Endothelial cell of umbilical vein (primary cell): Measurements from ENCODE around the gene PDE7B. TPM values are rescaled to one million over a fixed set of nuclear protein-coding genes. Genes with fewer than 3 reads are reported as not detected.

Experiments
- BruUV-seq: library from RNA; stranded (reverse); fragments of 400-500 nt; replicated peaks from 2 replicates; lab custom pipeline; 2021; lab: Mats Ljungman, UMichigan
- CTCF ChIA-PET: fragments of 300-600, 350-600 bp; sonication (Branson Sonifier 250); formaldehyde crosslinking; loops from one replicate; lab custom pipeline; 2021; ENCODE audit warnings: antibody characterized with exemption, inconsistent platforms; lab: Charles Lee
- POLR2A ChIA-PET: fragments of 300-600, 350-600 bp; sonication (Branson Sonifier 250); formaldehyde crosslinking; loops from one replicate; lab custom pipeline; 2021; ENCODE audit warnings: antibody characterized with exemption, inconsistent platforms; lab: Charles Lee
- DNase-seq: peaks from one replicate; pipeline ENCODE4 v3.0.0-alpha.2; 2011; ENCODE audit warnings: low read depth, low spot score
- FAIRE-seq: peaks from 2 replicates; lab custom pipeline; 2011; peaks lifted over from hg19 to GRCh38; lab: Jason Lieb, UNC
- H2AFZ ChIP-seq: 2 replicates; pipeline ENCODE4 v1.6.0; 2012; ENCODE audit warnings: low read depth, low read length, control low read depth, inconsistent platforms
- H3K27ac ChIP-seq: 2 replicates; pipeline ENCODE4 v1.5.1; 2011; ENCODE audit warnings: low read depth, mild to moderate bottlenecking, control low read depth, low read length, moderate library complexity; ENCODE audit not compliant: insufficient read depth
- H3K27me3 ChIP-seq, 2 experiments: 2 replicates each; pipeline versions ENCODE4 v1.6.0 to v1.6.1; 2011; ENCODE audit warnings: low read length in 2 of 2, mixed read lengths in 1 of 2; ENCODE audit not compliant: control insufficient read depth in 2 of 2, insufficient read depth in 2 of 2
- H3K36me3 ChIP-seq, 2 experiments: 2 replicates in 1 of 2; 3 replicates in 1 of 2; pipeline ENCODE4 v1.5.1; 2011; ENCODE audit warnings: low read length in 2 of 2, mild to moderate bottlenecking in 1 of 2, moderate library complexity in 1 of 2; ENCODE audit not compliant: control insufficient read depth in 2 of 2, insufficient read depth in 2 of 2; ENCODE audit errors: extremely low read depth in 1 of 2
- H3K4me1 ChIP-seq: 3 replicates; pipeline ENCODE4 v1.5.1; 2011; ENCODE audit warnings: mild to moderate bottlenecking, low read length; ENCODE audit not compliant: control insufficient read depth, insufficient read depth; ENCODE audit errors: extremely low read depth
- H3K4me2 ChIP-seq: 2 replicates; pipeline ENCODE4 v1.6.1; 2011; ENCODE audit warnings: low read length, control low read depth, mixed read lengths; ENCODE audit not compliant: insufficient read depth
- H3K4me3 ChIP-seq, 3 experiments: fragments of 200-600 bp in 1 of 3; sonication (generic), shearing (Covaris generic) in 1 of 3; replicated peaks in 1 of 3; 2 replicates each; pipeline ENCODE4 v1.5.1; 2011 to 2016; ENCODE audit warnings: control low read depth in 3 of 3, low read length in 3 of 3, mild to moderate bottlenecking in 2 of 3, inconsistent platforms in 1 of 3, low read depth in 1 of 3, moderate library complexity in 1 of 3; ENCODE audit not compliant: insufficient read depth in 1 of 3
- H3K79me2 ChIP-seq: 2 replicates; pipeline ENCODE4 v1.6.0; 2012; ENCODE audit warnings: low read length, inconsistent platforms; ENCODE audit not compliant: control insufficient read depth, insufficient read depth
- H3K9ac ChIP-seq: replicated peaks from 2 replicates; pipeline ENCODE3; 2011; ENCODE audit warnings: low read length, control low read depth; ENCODE audit not compliant: insufficient read depth; ENCODE audit errors: extremely low read depth
- H3K9me1 ChIP-seq: replicated peaks from 3 replicates; pipeline ENCODE4 v1.6.0; 2011; ENCODE audit warnings: mild to moderate bottlenecking, low read length; ENCODE audit not compliant: control insufficient read depth, insufficient read depth; ENCODE audit errors: extremely low read depth
- H3K9me3 ChIP-seq: replicated peaks from 2 replicates; pipeline ENCODE4 v1.5.1; 2012; ENCODE audit warnings: low read length, inconsistent platforms; ENCODE audit not compliant: control insufficient read depth, insufficient read depth
- H4K20me1 ChIP-seq: replicated peaks from 2 replicates; pipeline ENCODE3; 2011; ENCODE audit warnings: mild to moderate bottlenecking, low read length; ENCODE audit not compliant: control insufficient read depth, insufficient read depth; ENCODE audit errors: extremely low read depth
- EZH2 ChIP-seq: IDR thresholded peaks from 2 replicates; pipeline ENCODE4 v1.6.1; 2012; ENCODE audit warnings: borderline replicate concordance, low read depth, mild to moderate bottlenecking, moderate library complexity, low read length, inconsistent platforms; ENCODE audit not compliant: severe bottlenecking
- JUN ChIP-seq: IDR thresholded peaks from 2 replicates; pipeline ENCODE4 v1.6.1; 2011; ENCODE audit warnings: borderline replicate concordance, low read depth; ENCODE audit not compliant: insufficient read length, insufficient read depth
- MYC ChIP-seq: IDR thresholded peaks from one replicate; pipeline ENCODE4 v1.6.1; 2011; ENCODE audit warnings: mild to moderate bottlenecking, low read depth, low read length
- POLR2A ChIP-seq: IDR thresholded peaks from 2 replicates; pipeline ENCODE4 v1.6.1; 2012; ENCODE audit warnings: low read depth, mild to moderate bottlenecking, control low read depth, low read length
- POLR2AphosphoS5 ChIP-seq: IDR thresholded peaks from 2 replicates; pipeline ENCODE4 v1.6.1; 2012; ENCODE audit warnings: low read depth, mild to moderate bottlenecking, control low read depth, low read length, moderate library complexity; ENCODE audit not compliant: insufficient read depth
- dilution Hi-C: fragments of 300-500 bp; cut with MboI; formaldehyde crosslinking; loops from one replicate; pipeline ENCODE4 v1.15.0; 2019; ENCODE audit warnings: low sequenced_read_pairs; ENCODE audit not compliant: extremely low pct_ligation_motif_present
- intact Hi-C: fragments of 100-400 bp; cut with micrococcal nuclease; formaldehyde crosslinking; loops from one replicate; pipeline ENCODE4 v1.10.0; 2022
- polyA plus RNA-seq, 4 experiments: library from polyadenylated mRNA; depleted of rRNA in 3 of 4; stranded (reverse) in 3 of 4; unstranded in 1 of 4; fragments of >200 nt; gene quantifications; 2 replicates each; pipeline versions ENCODE4 v1.2.1 to v1.2.3, GENCODE V29; 2011 to 2012; ENCODE audit warnings: missing spikeins in 1 of 4
- total RNA-seq: library from RNA; stranded (reverse); gene quantifications from 2 replicates; pipeline ENCODE4 v1.2.3, GENCODE V29; 2021
- TF ChIP-seq, protein P1 (sequence below), 2 donors: IDR thresholded peaks; 1 replicate in 1 of 2; 2 replicates in 1 of 2; pipeline ENCODE4 v1.5.1; 2011; ENCODE audit warnings: low read length in 2 of 2, mild to moderate bottlenecking in 2 of 2, moderate library complexity in 2 of 2, control low read depth in 1 of 2, inconsistent platforms in 1 of 2, low read depth in 1 of 2; ENCODE audit not compliant: insufficient read depth in 1 of 2; ENCODE audit errors: extremely low read depth in 1 of 2

The PDE7B gene
- total and polyA plus RNA-seq, 2 donors (not counting 3 experiments of a cell fraction or from before 2014, with no cell fraction given) = 20.6 to 25.1 TPM

DNA sequence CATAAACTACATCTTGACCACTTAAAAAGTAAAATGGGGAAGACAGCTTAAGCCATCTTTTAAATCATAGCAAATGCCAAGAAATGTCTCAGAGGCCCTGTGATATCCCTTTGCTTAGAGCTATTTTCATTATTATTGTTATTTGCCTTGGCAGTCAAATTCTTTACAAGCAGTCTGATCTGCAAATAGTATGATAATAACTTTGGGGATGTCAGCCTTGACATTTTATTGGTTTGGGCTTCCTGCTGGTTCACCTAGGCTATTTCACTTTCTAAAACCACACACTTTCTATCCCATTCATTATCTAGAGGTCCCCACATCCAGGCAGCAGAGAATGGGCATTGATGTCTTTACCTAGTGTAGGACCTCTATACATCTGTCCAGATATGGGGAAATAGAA lies 125.1 kb downstream of the PDE7B start:
- CTCF ChIA-PET = interaction anchor here (1.4 kb wide), 1 partner anchor 13 kb away, joined by 4 read pairs; no protein-coding TSS in a partner anchor
- H3K4me1 ChIP-seq = no peaks in the 10 kb centered on the region
- no peaks in the 10 kb centered on the region for H3K36me3 ChIP-seq
- no peak overlapping the region for H3K27ac ChIP-seq
- no peaks in the 10 kb centered on the region for H3K9me3 ChIP-seq
- H2AFZ ChIP-seq = no peak overlapping the region
- TF ChIP-seq, protein P1, sequence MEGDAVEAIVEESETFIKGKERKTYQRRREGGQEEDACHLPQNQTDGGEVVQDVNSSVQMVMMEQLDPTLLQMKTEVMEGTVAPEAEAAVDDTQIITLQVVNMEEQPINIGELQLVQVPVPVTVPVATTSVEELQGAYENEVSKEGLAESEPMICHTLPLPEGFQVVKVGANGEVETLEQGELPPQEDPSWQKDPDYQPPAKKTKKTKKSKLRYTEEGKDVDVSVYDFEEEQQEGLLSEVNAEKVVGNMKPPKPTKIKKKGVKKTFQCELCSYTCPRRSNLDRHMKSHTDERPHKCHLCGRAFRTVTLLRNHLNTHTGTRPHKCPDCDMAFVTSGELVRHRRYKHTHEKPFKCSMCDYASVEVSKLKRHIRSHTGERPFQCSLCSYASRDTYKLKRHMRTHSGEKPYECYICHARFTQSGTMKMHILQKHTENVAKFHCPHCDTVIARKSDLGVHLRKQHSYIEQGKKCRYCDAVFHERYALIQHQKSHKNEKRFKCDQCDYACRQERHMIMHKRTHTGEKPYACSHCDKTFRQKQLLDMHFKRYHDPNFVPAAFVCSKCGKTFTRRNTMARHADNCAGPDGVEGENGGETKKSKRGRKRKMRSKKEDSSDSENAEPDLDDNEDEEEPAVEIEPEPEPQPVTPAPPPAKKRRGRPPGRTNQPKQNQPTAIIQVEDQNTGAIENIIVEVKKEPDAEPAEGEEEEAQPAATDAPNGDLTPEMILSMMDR (IDR thresholded peaks at IDR 0.05; ENCODE audit: extremely low read depth in 1 of 2, insufficient read depth in 1 of 2, low read depth in 1 of 2, low read length in 2 of 2) = no peak
- TF ChIP-seq POLR2AphosphoS5 (no peak), JUN (no peak), MYC (no peak)
- H3K4me3 ChIP-seq = no peak overlapping the region
- POLR2A ChIA-PET = no interaction called here
- BruUV-seq = no TSS peak
- no peak overlapping the region for H3K9ac ChIP-seq
- DNase-seq (no peak), FAIRE-seq (no peak)
- H3K79me2 ChIP-seq = no peaks in the 10 kb centered on the region
- dilution Hi-C loops (no loop called here), intact Hi-C loops (no loop called here)
- H3K27me3 ChIP-seq = no peaks in the 10 kb centered on the region
- no peaks in the 10 kb centered on the region for H3K9me1 ChIP-seq
- H3K4me2 ChIP-seq = no peak overlapping the region
- H4K20me1 ChIP-seq = no peaks in the 10 kb centered on the region

DNA sequence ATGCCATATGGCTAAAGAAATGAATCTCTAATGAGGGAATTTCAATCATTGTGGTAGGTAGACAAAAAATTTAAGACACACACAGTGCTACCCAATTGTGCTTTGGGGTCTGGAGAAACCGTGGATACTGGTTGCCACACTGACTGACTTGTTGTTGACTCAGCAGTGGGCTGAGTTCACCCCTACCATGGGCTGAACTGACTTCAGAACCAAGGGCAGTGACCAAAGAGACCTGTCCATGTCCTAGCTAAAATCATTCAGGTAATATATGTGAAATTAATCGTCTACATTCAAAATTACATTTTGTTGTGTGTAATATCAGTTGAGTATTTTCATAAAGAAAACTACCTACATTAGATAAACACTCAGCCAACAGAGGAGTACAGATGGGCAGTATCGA lies 131.6 kb downstream of the PDE7B start:
- Histone ChIP-seq H3K36me3 (no peaks in the 10 kb centered on the region), H3K9me1 (no peaks in the 10 kb centered on the region), H3K4me1 (no peaks in the 10 kb centered on the region), H3K79me2 (no peaks in the 10 kb centered on the region), H3K9ac (no peak overlapping the region), H3K9me3 (no peaks in the 10 kb centered on the region), H2AFZ (no peak overlapping the region), H3K27ac (no peak overlapping the region), H4K20me1 (no peaks in the 10 kb centered on the region), H3K4me3 (no peak overlapping the region), H3K27me3 (no peaks in the 10 kb centered on the region), H3K4me2 (no peak overlapping the region)
- DNase-seq (no peak), FAIRE-seq (no peak)
- dilution Hi-C loops (no loop called here), intact Hi-C loops (no loop called here)
- no TSS peak for BruUV-seq
- CTCF ChIA-PET = no interaction called here
- TF ChIP-seq, protein P1 (IDR thresholded peaks at IDR 0.05; ENCODE audit: extremely low read depth in 1 of 2, insufficient read depth in 1 of 2, low read depth in 1 of 2, low read length in 2 of 2) = no peak
- TF ChIP-seq EZH2 = no peak
- no peak for TF ChIP-seq MYC
- no peak for TF ChIP-seq POLR2A
- POLR2A ChIA-PET = no interaction called here
